H1 (cell line): ENCODE data around the gene WASF3. TPM values are rescaled to one million over a fixed set of nuclear protein-coding genes. Genes with fewer than 3 reads are reported as not detected.

Experiments
- CTCF ChIA-PET: fragments of 300-600 bp; sonication (Branson Sonifier 250); formaldehyde crosslinking; loops from one replicate; lab custom pipeline; 2021; ENCODE audit not compliant: partially characterized antibody; lab: Charles Lee
- POLR2A ChIA-PET: fragments of 300-600 bp; sonication (Branson Sonifier 250); formaldehyde crosslinking; loops from one replicate; lab custom pipeline; 2021; ENCODE audit warnings: inconsistent platforms; ENCODE audit not compliant: partially characterized antibody; lab: Charles Lee
- DNase-seq, 2 experiments: peaks; one replicate each; pipeline versions ENCODE4 v3.0.0 to v3.0.0-alpha.2; 2010 to 2022; ENCODE audit warnings: low spot score in 2 of 2, low read depth in 1 of 2, mixed read lengths in 1 of 2
- FAIRE-seq: peaks from 2 replicates; lab custom pipeline; 2011; peaks lifted over from hg19 to GRCh38; lab: Jason Lieb, UNC
- H2AFZ ChIP-seq: 2 replicates; pipeline ENCODE4 v1.8.1; 2012; ENCODE audit warnings: low read length, inconsistent platforms
- H2AK5ac ChIP-seq: 2 replicates; pipeline ENCODE4 v1.6.1; 2013; ENCODE audit warnings: low read depth, low read length
- H2BK120ac ChIP-seq: replicated peaks from 2 replicates; pipeline ENCODE3; 2013; ENCODE audit warnings: low read depth, low read length, inconsistent platforms
- H2BK12ac ChIP-seq: 2 replicates; pipeline ENCODE4 v1.6.1; 2013; ENCODE audit warnings: low read depth, low read length
- H2BK15ac ChIP-seq: 2 replicates; pipeline ENCODE4 v1.6.1; 2013; ENCODE audit warnings: low read length
- H2BK20ac ChIP-seq: 2 replicates; pipeline ENCODE4 v1.6.1; 2013; ENCODE audit warnings: low read length
- H2BK5ac ChIP-seq: 2 replicates; pipeline ENCODE4 v1.6.1; 2013; ENCODE audit warnings: low read depth, low read length
- H3K14ac ChIP-seq: 2 replicates; pipeline ENCODE4 v1.6.1; 2013; ENCODE audit warnings: inconsistent platforms; ENCODE audit not compliant: insufficient read length
- H3K18ac ChIP-seq: 2 replicates; pipeline ENCODE4 v1.6.1; 2013; ENCODE audit warnings: low read length; ENCODE audit errors: extremely low read depth
- H3K23ac ChIP-seq: 2 replicates; pipeline ENCODE4 v1.6.1; 2013; ENCODE audit warnings: inconsistent platforms; ENCODE audit not compliant: insufficient read length
- H3K23me2 ChIP-seq: 2 replicates; pipeline ENCODE4 v1.6.1; 2013; ENCODE audit warnings: low read depth, low read length
- H3K27ac ChIP-seq: 2 replicates; pipeline ENCODE4 v1.6.1; 2011; ENCODE audit warnings: low read depth, low read length, inconsistent platforms
- H3K27me3 ChIP-seq, 4 experiments: replicated peaks in 1 of 4; 1 replicate in 1 of 4; 2 replicates in 3 of 4; pipeline versions ENCODE4 v1.6.1 to v1.8.1; 2011 to 2013; ENCODE audit warnings: low read length in 3 of 4, mild to moderate bottlenecking in 3 of 4, inconsistent platforms in 2 of 4, mixed read lengths in 2 of 4, moderate library complexity in 1 of 4; ENCODE audit not compliant: control insufficient read depth in 3 of 4, insufficient read depth in 3 of 4; ENCODE audit errors: extremely low read depth in 1 of 4
- H3K36me3 ChIP-seq, 4 experiments: 2 replicates each; pipeline versions ENCODE4 v1.6.1 to v1.8.1; 2011 to 2013; ENCODE audit warnings: mild to moderate bottlenecking in 4 of 4, low read length in 3 of 4, moderate library complexity in 2 of 4, control low read depth in 1 of 4, inconsistent platforms in 1 of 4; ENCODE audit not compliant: insufficient read depth in 4 of 4, control insufficient read depth in 2 of 4
- H3K4ac ChIP-seq: replicated peaks from 2 replicates; pipeline ENCODE3; 2013; ENCODE audit warnings: low read length, low read depth, mixed read lengths, inconsistent platforms; ENCODE audit not compliant: insufficient read length
- H3K4me1 ChIP-seq, 4 experiments: replicated peaks in 1 of 4; 1 replicate in 1 of 4; 2 replicates in 3 of 4; pipeline versions ENCODE4 v1.6.1 to v1.8.1; 2011 to 2013; ENCODE audit warnings: low read length in 3 of 4, inconsistent platforms in 2 of 4, mixed read lengths in 1 of 4; ENCODE audit not compliant: insufficient read depth in 4 of 4, control insufficient read depth in 3 of 4
- H3K4me2 ChIP-seq, 2 experiments: 2 replicates each; pipeline versions ENCODE4 v1.6.1 to v1.8.1; 2011 to 2013; ENCODE audit warnings: low read depth in 2 of 2, low read length in 2 of 2, control low read depth in 1 of 2, inconsistent platforms in 1 of 2, mild to moderate bottlenecking in 1 of 2; ENCODE audit not compliant: insufficient read depth in 1 of 2
- H3K4me3 ChIP-seq, 4 experiments: fragments of 200-600, 300-600 bp in 1 of 4; sonication (generic), shearing (Covaris generic), sonication (Bioruptor Twin) in 1 of 4; 2 replicates each; pipeline versions ENCODE4 v1.5.1 to v1.8.1; 2011 to 2016; ENCODE audit warnings: low read length in 4 of 4, low read depth in 3 of 4, control low read depth in 2 of 4, inconsistent platforms in 2 of 4, mild to moderate bottlenecking in 2 of 4, mixed read lengths in 1 of 4, moderate library complexity in 1 of 4; ENCODE audit not compliant: insufficient read depth in 2 of 4; ENCODE audit errors: extremely low read depth in 1 of 4
- H3K56ac ChIP-seq: replicated peaks from 2 replicates; pipeline ENCODE3; 2013; ENCODE audit warnings: low read depth, mild to moderate bottlenecking, mixed read lengths, low read length, inconsistent platforms; ENCODE audit not compliant: insufficient read length
- H3K79me1 ChIP-seq: 2 replicates; pipeline ENCODE4 v1.6.1; 2013; ENCODE audit warnings: low read depth, low read length, control low read depth
- H3K79me2 ChIP-seq, 2 experiments: 2 replicates each; pipeline versions ENCODE4 v1.6.1 to v1.8.1; 2012 to 2013; ENCODE audit warnings: low read length in 2 of 2, mild to moderate bottlenecking in 2 of 2, inconsistent platforms in 1 of 2; ENCODE audit not compliant: insufficient read depth in 2 of 2, control insufficient read depth in 1 of 2
- H3K9ac ChIP-seq, 4 experiments: replicated peaks in 1 of 4; 1 replicate in 1 of 4; 2 replicates in 3 of 4; pipeline versions ENCODE4 v1.6.1 to v1.8.1; 2011 to 2013; ENCODE audit warnings: low read depth in 3 of 4, low read length in 3 of 4, control low read depth in 2 of 4, mild to moderate bottlenecking in 2 of 4, moderate library complexity in 2 of 4, inconsistent platforms in 1 of 4; ENCODE audit errors: extremely low read depth in 1 of 4
- H3K9me3 ChIP-seq, 2 experiments: 2 replicates each; pipeline versions ENCODE4 v1.6.1 to v1.8.1; 2012 to 2013; ENCODE audit warnings: mild to moderate bottlenecking in 2 of 2, moderate library complexity in 2 of 2, control low read depth in 1 of 2, inconsistent platforms in 1 of 2, low read depth in 1 of 2, low read length in 1 of 2, mixed read lengths in 1 of 2; ENCODE audit not compliant: insufficient read depth in 2 of 2
- H4K20me1 ChIP-seq, 2 experiments: replicated peaks in 1 of 2; 2 replicates each; pipeline versions ENCODE3 to v1.8.1; 2011 to 2013; ENCODE audit warnings: inconsistent platforms in 2 of 2, low read length in 2 of 2, mild to moderate bottlenecking in 1 of 2; ENCODE audit not compliant: insufficient read depth in 2 of 2, control insufficient read depth in 1 of 2
- H4K5ac ChIP-seq: 2 replicates; pipeline ENCODE4 v1.6.1; 2013; ENCODE audit warnings: low read length, low read depth, mixed read lengths, inconsistent platforms; ENCODE audit not compliant: insufficient read length
- H4K8ac ChIP-seq: 2 replicates; pipeline ENCODE4 v1.8.0; 2013; ENCODE audit warnings: mild to moderate bottlenecking, moderate library complexity, low read length, inconsistent platforms; ENCODE audit not compliant: insufficient read depth; ENCODE audit errors: extremely low read depth
- H4K91ac ChIP-seq: replicated peaks from 2 replicates; pipeline ENCODE3; 2013; ENCODE audit warnings: low read length, mixed read lengths, inconsistent platforms; ENCODE audit not compliant: insufficient read length
- ATF2 ChIP-seq: IDR thresholded peaks from 2 replicates; pipeline ENCODE4 v1.6.1; 2012; ENCODE audit warnings: low read length, inconsistent platforms
- BACH1 ChIP-seq: IDR thresholded peaks from 2 replicates; pipeline ENCODE4 v1.6.1; 2012; ENCODE audit warnings: low read length, improper control_type of control experiment
- CTBP2 ChIP-seq: IDR thresholded peaks from 2 replicates; pipeline ENCODE4 v1.7.0; 2011; ENCODE audit warnings: borderline replicate concordance, mild to moderate bottlenecking, moderate library complexity, mixed read lengths, low read length; ENCODE audit not compliant: insufficient read depth, insufficient read length
- EGR1 ChIP-seq: IDR thresholded peaks from 2 replicates; pipeline ENCODE4 v1.6.1; 2011; ENCODE audit warnings: low read depth, low read length, borderline replicate concordance
- GTF2F1 ChIP-seq: IDR thresholded peaks from 2 replicates; pipeline ENCODE4 v1.6.1; 2012; ENCODE audit warnings: low read depth, low read length, improper control_type of control experiment, borderline replicate concordance
- JUN ChIP-seq: IDR thresholded peaks from 2 replicates; pipeline ENCODE4 v1.6.1; 2011; ENCODE audit warnings: low read depth, mild to moderate bottlenecking, improper control_type of control experiment, low read length
- PHF8 ChIP-seq: fragments of 200-600 bp; sonication (generic); conservative IDR thresholded peaks from 2 replicates; pipeline ENCODE4 v1.7.1; 2012; ENCODE audit warnings: low read depth, mild to moderate bottlenecking, inconsistent platforms, low read length, moderate library complexity
- SAP30 ChIP-seq: fragments of 300-600 bp; sonication (generic); IDR thresholded peaks from 2 replicates; pipeline ENCODE4 v1.7.1; 2012; ENCODE audit warnings: low read length, moderate library complexity, mild to moderate bottlenecking, inconsistent platforms; ENCODE audit not compliant: insufficient read depth, insufficient replicate concordance
- SIX5 ChIP-seq: IDR thresholded peaks from 2 replicates; pipeline ENCODE4 v1.6.1; 2011; ENCODE audit warnings: mild to moderate bottlenecking, low read depth, low read length
- SUZ12 ChIP-seq: fragments of 200-600 bp; sonication (generic); IDR thresholded peaks from 2 replicates; pipeline ENCODE4 v1.6.1; 2012; ENCODE audit warnings: mild to moderate bottlenecking, inconsistent platforms, low read length, moderate library complexity, mixed read lengths
- WGBS, 2 experiments: shearing (Covaris generic) in 1 of 2; methylation state at CpG; one replicate each; pipeline versions ENCODE4 v1.1.6 to v1.1.7; 2013 to 2015; ENCODE audit warnings: low lambda C conversion rate in 2 of 2, mixed read lengths in 2 of 2, inconsistent platforms in 1 of 2, low coverage in 1 of 2, missing lambda C conversion rate in 1 of 2; ENCODE audit not compliant: insufficient replicate concordance in 2 of 2, insufficient coverage in 1 of 2, insufficient read length in 1 of 2; ENCODE audit errors: extremely low coverage in 1 of 2, missing lambda C conversion rate in 1 of 2; 5-methylcytosine and 5-hydroxymethylcytosine counted together
- polyA plus RNA-seq, 7 experiments: library from polyadenylated mRNA; depleted of rRNA in 3 of 7; stranded (reverse) in 5 of 7; unstranded in 2 of 7; fragments of >200 nt in 5 of 7; fragments of 200-250 nt in 2 of 7; gene quantifications; 1 replicate in 5 of 7; 2 replicates in 1 of 7; 4 replicates in 1 of 7; pipeline versions ENCODE4 v1.2.1 to v1.2.3, GENCODE V29; 2011 to 2013; ENCODE audit warnings: missing spikeins in 2 of 7, mixed read lengths in 2 of 7
- total RNA-seq: library from RNA; stranded (reverse); fragmentation: NEBNext Ultra II Directional; extraction: Animal tissue kit (Norgen Biotek cat#: 25700); gene quantifications from 2 replicates; pipeline ENCODE4 v1.2.1, GENCODE V29; 2021

The WASF3 gene
- total and polyA plus RNA-seq, 2 of the 8 experiments (the other 6 are each of a cell fraction or from before 2014, with no cell fraction given), result 18.7 to 39.8 TPM

- FAIRE-seq (no peak), DNase-seq (no peak)
- H4K8ac ChIP-seq, result no peak overlapping the region
- no peak overlapping the region for H3K4me3 ChIP-seq
- H2BK20ac ChIP-seq, result no peak overlapping the region
- no peak overlapping the region for H3K4ac ChIP-seq
- POLR2A ChIA-PET, result no interaction called here
- no peak overlapping the region for H3K9ac ChIP-seq
- H3K79me2 ChIP-seq, result no peaks in the 10 kb centered on the region
- TF ChIP-seq CTBP2 (no peak), JUN (no peak), BACH1 (no peak), EGR1 (no peak), SAP30 (no peak), PHF8 (no peak), ATF2 (no peak), GTF2F1 (no peak), SUZ12 (no peak), SIX5 (no peak)
- H4K20me1 ChIP-seq, result no peaks in the 10 kb centered on the region
- H3K23me2 ChIP-seq, result no peaks in the 10 kb centered on the region
- H3K36me3 ChIP-seq, result peaks cover 0 to 3% (median 0%) of the 10 kb centered on the region in 4 experiments; a peak in 1 of 8 replicates
- CTCF ChIA-PET, result no interaction called here
- H2AK5ac ChIP-seq, result no peak overlapping the region
- no peak overlapping the region for H3K27ac ChIP-seq
- H3K79me1 ChIP-seq, result no peaks in the 10 kb centered on the region
- no peak overlapping the region for H4K91ac ChIP-seq
- H3K23ac ChIP-seq, result no peak overlapping the region
- no peak overlapping the region for H3K18ac ChIP-seq
- peaks cover 0 to 3% (median 0%) of the 10 kb centered on the region in 4 experiments; a peak in 1 of 7 replicates for H3K4me1 ChIP-seq
- WGBS, 2 experiments, result 89% methylated on average over 4 of the region's 4 CpGs; no CpG with 5 or more reads in 1 of the 2 experiments
- no peak overlapping the region for H2BK5ac ChIP-seq
- H3K14ac ChIP-seq, result no peak overlapping the region
- no peak overlapping the region for H2BK12ac ChIP-seq
- no peak overlapping the region for H4K5ac ChIP-seq
- H3K56ac ChIP-seq, result no peak overlapping the region
- no peaks in the 10 kb centered on the region for H3K27me3 ChIP-seq
- no peak overlapping the region for H2BK15ac ChIP-seq
- H3K9me3 ChIP-seq, result peaks cover 0 to 5% of the 10 kb centered on the region in 2 experiments; a peak in 2 of 4 replicates
- no peak overlapping the region for H2AFZ ChIP-seq
- H2BK120ac ChIP-seq, result no peak overlapping the region
- H3K4me2 ChIP-seq, result no peak overlapping the region
These were observed 95.8 kb downstream of the WASF3 start for GRCh38 chr13:26653310-26653709.
